K562 (cell line): Measurements from ENCODE around the gene MRPS10. TPM values are rescaled to one million over a fixed set of nuclear protein-coding genes. Genes with fewer than 3 reads are reported as not detected.

ENCODE experiments used
- C11orf30 ChIP-seq: fragments of 450-650 bp; IDR thresholded peaks from 2 replicates; pipeline ENCODE4 v1.6.1; 2016; ENCODE audit warnings: low read depth, mild to moderate bottlenecking
- HLTF ChIP-seq: fragments of 450-650 bp; IDR thresholded peaks from 2 replicates; pipeline ENCODE4 v1.6.1; 2016
- RAD21 ChIP-seq, 2 experiments: fragments of 250-450 bp in 1 of 2; fragments of 450-650 bp in 1 of 2; sonication (Bioruptor Pico) in 1 of 2; formaldehyde crosslinking in 1 of 2; IDR thresholded peaks in 1 of 2; conservative IDR thresholded peaks in 1 of 2; 2 replicates each; pipeline versions ENCODE4 v1.4.0 to v1.8.0; 2020 to 2022; ENCODE audit warnings: mild to moderate bottlenecking in 2 of 2, moderate library complexity in 1 of 2
- RBM34 ChIP-seq: fragments of 200-400 bp; formaldehyde crosslinking; IDR thresholded peaks from 2 replicates; pipeline ENCODE4 v1.6.1; 2018; ENCODE audit warnings: low read length, borderline replicate concordance; ENCODE audit not compliant: insufficient read depth
- TAF15 ChIP-seq: fragments of 200-400 bp; formaldehyde crosslinking; IDR thresholded peaks from 2 replicates; pipeline ENCODE4 v1.6.1; 2017; ENCODE audit warnings: mild to moderate bottlenecking, low read depth, low read length, moderate library complexity
- ZNF212 ChIP-seq: fragments of 450-650 bp; formaldehyde crosslinking; IDR thresholded peaks from 2 replicates; pipeline ENCODE4 v1.4.0; 2020; ENCODE audit warnings: mild to moderate bottlenecking
- polyA plus RNA-seq, 8 experiments: library from polyadenylated mRNA; depleted of rRNA in 4 of 8; stranded (reverse) in 5 of 8; unstranded in 3 of 8; fragments of >200 nt; fragmentation: Nextera tagmentation in 2 of 8; fragmentation: Illumina TruSeq in 1 of 8; extraction: Ambion mirVana in 2 of 8; extraction: Trizol in 1 of 8; gene quantifications; 2 replicates each; pipeline versions ENCODE4 v1.2.1 to v1.2.3, GENCODE V29; 2011 to 2014; ENCODE audit warnings: inconsistent platforms in 1 of 8, missing spikeins in 1 of 8
- total RNA-seq, 7 experiments: library from RNA; depleted of rRNA in 6 of 7; stranded (reverse); fragments of >200 nt in 6 of 7; fragmentation: Illumina TruSeq in 2 of 7; extraction: Trizol in 2 of 7; gene quantifications; 2 replicates each; pipeline versions ENCODE4 v1.2.1 to v1.2.3, GENCODE V29; 2011 to 2021; ENCODE audit warnings: low replicate concordance in 1 of 7
- TF ChIP-seq, protein P1 (sequence below), 3 experiments: IDR thresholded peaks in 2 of 3; conservative IDR thresholded peaks in 1 of 3; 2 replicates each; pipeline ENCODE4 v1.5.1; 2011 to 2012; ENCODE audit warnings: low read length in 3 of 3, mild to moderate bottlenecking in 3 of 3, control low read depth in 2 of 3, improper control_type of control experiment in 1 of 3, inconsistent platforms in 1 of 3, low read depth in 1 of 3, mixed read lengths in 1 of 3, moderate library complexity in 1 of 3; ENCODE audit not compliant: insufficient read depth in 2 of 3
- TF ChIP-seq, protein P2 (sequence below): sonication (generic); formaldehyde crosslinking; IDR thresholded peaks from 2 replicates; pipeline ENCODE4 v1.8.0; 2022; ENCODE audit warnings: mild to moderate bottlenecking, missing genetic modification reagents
- TF ChIP-seq, protein P3 (sequence below): fragments of 250-450 bp; sonication (Bioruptor Pico); IDR thresholded peaks from 2 replicates; pipeline ENCODE4 v1.6.1; 2021; ENCODE audit warnings: mild to moderate bottlenecking

The MRPS10 gene
- total and polyA plus RNA-seq, 9 of the 15 experiments (the other 6 are each of a cell fraction or from before 2014, with no cell fraction given): 48.6 to 166 (median 93.7) TPM

DNA sequence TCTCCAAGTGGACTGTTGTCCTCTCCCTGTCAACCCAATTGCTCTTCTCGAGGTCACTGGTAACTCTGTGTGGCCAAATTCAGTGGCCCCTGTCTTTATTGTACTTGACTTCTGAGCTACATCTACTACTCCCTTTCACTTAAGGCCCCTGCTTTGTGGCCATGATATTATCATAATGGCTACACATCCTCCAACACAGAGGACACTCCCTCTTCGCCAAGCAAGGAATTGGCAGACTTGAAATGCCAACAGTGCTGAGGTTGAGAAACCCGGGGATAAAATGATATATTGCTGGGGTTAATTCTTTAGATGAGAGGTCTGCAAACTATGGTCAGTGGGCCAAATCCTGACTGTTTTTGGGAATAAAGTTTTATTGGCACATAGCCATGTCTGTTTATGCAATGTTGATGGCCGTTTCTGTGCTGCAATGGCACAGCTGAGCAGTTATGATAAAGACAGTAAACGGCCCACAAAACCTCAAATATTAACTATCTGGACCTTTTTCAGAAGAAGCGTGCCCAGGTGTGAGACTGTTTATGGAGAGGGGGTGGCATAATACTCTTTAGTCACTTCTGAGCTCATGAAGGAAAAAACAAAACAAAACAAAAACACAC lies 12.0 kb upstream of the MRPS10 start (continued):
- TF ChIP-seq, protein P1, sequence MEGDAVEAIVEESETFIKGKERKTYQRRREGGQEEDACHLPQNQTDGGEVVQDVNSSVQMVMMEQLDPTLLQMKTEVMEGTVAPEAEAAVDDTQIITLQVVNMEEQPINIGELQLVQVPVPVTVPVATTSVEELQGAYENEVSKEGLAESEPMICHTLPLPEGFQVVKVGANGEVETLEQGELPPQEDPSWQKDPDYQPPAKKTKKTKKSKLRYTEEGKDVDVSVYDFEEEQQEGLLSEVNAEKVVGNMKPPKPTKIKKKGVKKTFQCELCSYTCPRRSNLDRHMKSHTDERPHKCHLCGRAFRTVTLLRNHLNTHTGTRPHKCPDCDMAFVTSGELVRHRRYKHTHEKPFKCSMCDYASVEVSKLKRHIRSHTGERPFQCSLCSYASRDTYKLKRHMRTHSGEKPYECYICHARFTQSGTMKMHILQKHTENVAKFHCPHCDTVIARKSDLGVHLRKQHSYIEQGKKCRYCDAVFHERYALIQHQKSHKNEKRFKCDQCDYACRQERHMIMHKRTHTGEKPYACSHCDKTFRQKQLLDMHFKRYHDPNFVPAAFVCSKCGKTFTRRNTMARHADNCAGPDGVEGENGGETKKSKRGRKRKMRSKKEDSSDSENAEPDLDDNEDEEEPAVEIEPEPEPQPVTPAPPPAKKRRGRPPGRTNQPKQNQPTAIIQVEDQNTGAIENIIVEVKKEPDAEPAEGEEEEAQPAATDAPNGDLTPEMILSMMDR (IDR thresholded peaks at IDR 0.05 in 2 of 3, conservative IDR thresholded peaks at IDR 0.05 in 1 of 3; ENCODE audit: insufficient read depth in 2 of 3, low read depth in 1 of 3, low read length in 3 of 3): no peak
- TF ChIP-seq, protein P2, sequence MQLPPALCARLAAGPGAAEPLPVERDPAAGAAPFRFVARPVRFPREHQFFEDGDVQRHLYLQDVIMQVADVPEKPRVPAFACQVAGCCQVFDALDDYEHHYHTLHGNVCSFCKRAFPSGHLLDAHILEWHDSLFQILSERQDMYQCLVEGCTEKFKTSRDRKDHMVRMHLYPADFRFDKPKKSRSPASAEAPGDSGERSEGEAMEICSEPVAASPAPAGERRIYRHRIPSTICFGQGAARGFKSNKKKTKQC (CRISPR knock-in tag): no peak
- TF ChIP-seq, protein P3, sequence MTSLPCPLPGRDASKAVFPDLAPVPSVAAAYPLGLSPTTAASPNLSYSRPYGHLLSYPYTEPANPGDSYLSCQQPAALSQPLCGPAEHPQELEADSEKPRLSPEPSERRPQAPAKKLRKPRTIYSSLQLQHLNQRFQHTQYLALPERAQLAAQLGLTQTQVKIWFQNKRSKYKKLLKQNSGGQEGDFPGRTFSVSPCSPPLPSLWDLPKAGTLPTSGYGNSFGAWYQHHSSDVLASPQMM: no peak
- TF ChIP-seq RAD21 (CRISPR knock-in tag; conservative IDR thresholded peaks at IDR 0.05 in 1 of 2, IDR thresholded peaks at IDR 0.05 in 1 of 2) (no peak), HLTF (no peak), ZNF212 (CRISPR knock-in tag) (no peak), RBM34 (no peak), TAF15 (no peak), C11orf30 (no peak)
